ENCODE measurements around the gene DNAI1. TPM values are rescaled to one million over a fixed set of nuclear protein-coding genes. Genes with fewer than 3 reads are reported as not detected.

The DNAI1 gene
- polyA plus RNA-seq, 1 donor (not counting 4 experiments of a cell fraction or from before 2014, with no cell fraction given) = 0.08 TPM

DNA sequence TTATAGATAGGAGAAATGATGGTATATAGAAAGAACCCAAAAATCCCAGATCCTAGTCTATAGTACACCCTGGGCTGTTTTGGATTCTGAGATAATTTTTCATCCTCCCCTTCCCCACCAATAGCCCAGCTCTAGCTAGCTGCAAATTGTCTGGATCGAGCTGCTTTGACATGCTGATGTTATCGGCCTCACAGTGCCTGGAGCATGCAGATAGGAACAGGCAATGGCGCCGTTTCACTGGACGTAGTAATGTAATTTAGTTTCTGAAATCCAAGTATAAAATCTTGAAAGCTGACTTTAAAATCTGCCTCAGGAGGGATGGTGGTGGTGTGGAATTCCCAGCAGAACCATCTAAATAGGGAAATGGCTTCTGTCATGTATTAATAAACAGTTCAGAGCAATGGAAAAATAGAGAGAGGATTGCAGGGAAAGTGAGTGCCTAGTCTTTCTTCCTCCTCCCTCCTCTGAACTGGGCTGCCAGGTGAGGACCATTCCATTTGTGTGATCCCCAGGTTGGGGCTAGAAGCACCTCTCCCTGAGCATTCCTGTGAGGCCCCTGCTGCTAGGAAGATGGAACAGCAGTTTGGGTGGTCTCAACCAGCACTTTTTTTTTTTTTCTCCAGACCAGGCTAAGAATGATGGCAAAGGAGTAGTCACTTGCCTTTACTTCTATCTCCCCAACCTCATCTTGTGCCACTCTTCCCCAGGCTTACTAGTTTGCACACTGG is 32.1 kb upstream of the DNAI1 start:
- H3K27me3 ChIP-seq (ENCODE audit: control insufficient read depth, extremely low read depth, insufficient read depth, low read length) = no peaks in the 10 kb centered on the region
- no peak overlapping the region for H3K4me2 ChIP-seq (ENCODE audit: control insufficient read depth, extremely low read depth, insufficient read depth, low read depth, low read length)
- H3K79me2 ChIP-seq (ENCODE audit: control insufficient read depth, insufficient read depth, low read length) = no peaks in the 10 kb centered on the region
- peaks cover 0 to 8% of the 10 kb centered on the region in 2 experiments for H3K36me3 ChIP-seq (ENCODE audit: control insufficient read depth in 2 of 2, extremely low read depth in 1 of 2, insufficient read depth in 2 of 2, low read length in 2 of 2)
- no peak overlapping the region for H3K4me3 ChIP-seq (ENCODE audit: control insufficient read depth in 2 of 3, extremely low read depth in 1 of 3, insufficient read depth in 2 of 3, low read depth in 1 of 3, low read length in 3 of 3)
- no peak overlapping the region for H3K27ac ChIP-seq (ENCODE audit: control insufficient read depth, insufficient read depth, low read length)
- H3K9me3 ChIP-seq (ENCODE audit: control insufficient read depth, low read depth, low read length) = no peaks in the 10 kb centered on the region
- DNase-seq (ENCODE audit: low read depth, low spot score) = no peak
- peaks cover 8% of the 10 kb centered on the region for H4K20me1 ChIP-seq (ENCODE audit: control insufficient read depth, extremely low read depth, insufficient read depth, low read length)
- no peaks in the 10 kb centered on the region for H3K9me1 ChIP-seq (ENCODE audit: control insufficient read depth, extremely low read depth, insufficient read depth, low read length)
- FAIRE-seq = no peak
- peaks cover 3% of the 10 kb centered on the region for H3K4me1 ChIP-seq (ENCODE audit: control insufficient read depth, extremely low read depth, insufficient read depth, low read length)
- dilution Hi-C loops (cut with MboI; ENCODE audit: extremely low pct_ligation_motif_present, low sequenced_read_pairs) = no loop called here
- H2AFZ ChIP-seq (ENCODE audit: control insufficient read depth, low read length) = no peak overlapping the region
- TF ChIP-seq, protein P1, sequence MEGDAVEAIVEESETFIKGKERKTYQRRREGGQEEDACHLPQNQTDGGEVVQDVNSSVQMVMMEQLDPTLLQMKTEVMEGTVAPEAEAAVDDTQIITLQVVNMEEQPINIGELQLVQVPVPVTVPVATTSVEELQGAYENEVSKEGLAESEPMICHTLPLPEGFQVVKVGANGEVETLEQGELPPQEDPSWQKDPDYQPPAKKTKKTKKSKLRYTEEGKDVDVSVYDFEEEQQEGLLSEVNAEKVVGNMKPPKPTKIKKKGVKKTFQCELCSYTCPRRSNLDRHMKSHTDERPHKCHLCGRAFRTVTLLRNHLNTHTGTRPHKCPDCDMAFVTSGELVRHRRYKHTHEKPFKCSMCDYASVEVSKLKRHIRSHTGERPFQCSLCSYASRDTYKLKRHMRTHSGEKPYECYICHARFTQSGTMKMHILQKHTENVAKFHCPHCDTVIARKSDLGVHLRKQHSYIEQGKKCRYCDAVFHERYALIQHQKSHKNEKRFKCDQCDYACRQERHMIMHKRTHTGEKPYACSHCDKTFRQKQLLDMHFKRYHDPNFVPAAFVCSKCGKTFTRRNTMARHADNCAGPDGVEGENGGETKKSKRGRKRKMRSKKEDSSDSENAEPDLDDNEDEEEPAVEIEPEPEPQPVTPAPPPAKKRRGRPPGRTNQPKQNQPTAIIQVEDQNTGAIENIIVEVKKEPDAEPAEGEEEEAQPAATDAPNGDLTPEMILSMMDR (optimal IDR thresholded peaks at IDR 0.05 in 1 of 3, IDR thresholded peaks at IDR 0.05 in 1 of 3, conservative IDR thresholded peaks at IDR 0.05 in 1 of 3; ENCODE audit: extremely low read depth in 1 of 3, insufficient read depth in 2 of 3, low read length in 3 of 3) = no peak
- no peak for TF ChIP-seq EZH2 (IDR thresholded peaks at IDR 0.05; ENCODE audit: low read length)
- H3K9ac ChIP-seq (ENCODE audit: control insufficient read depth, extremely low read depth, insufficient read depth, low read length) = no peak overlapping the region

DNA sequence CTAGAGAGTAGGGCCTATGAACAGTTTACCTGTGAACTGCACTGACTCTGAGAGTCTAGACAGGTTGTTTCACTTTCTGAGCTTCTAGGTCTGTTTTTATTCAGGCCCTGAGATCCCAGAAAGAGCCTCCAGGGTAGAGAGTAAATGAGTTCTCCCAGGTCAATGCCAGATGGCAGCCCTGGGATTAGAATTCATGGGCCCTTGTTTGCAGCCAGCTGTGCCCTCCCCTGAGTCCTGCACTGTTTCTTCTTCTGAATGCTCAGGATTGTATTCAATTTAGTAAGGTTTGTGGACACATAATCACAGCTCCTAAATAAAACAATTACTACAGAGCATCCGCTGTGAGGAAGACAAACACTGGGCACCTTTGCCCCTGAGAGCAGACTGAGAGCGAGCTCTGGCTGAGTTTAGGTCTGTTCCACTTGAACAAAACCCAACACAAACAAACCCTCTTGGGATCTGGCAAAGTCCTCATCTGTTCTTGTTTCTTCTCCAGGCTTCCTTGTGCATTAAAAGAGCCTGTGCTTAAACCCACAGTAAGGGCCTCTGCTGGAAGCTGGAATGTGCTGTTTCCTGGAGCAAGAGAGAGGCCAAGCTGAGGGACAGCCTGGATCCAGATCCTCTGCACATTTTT is 30.2 kb upstream of the DNAI1 start:
- Histone ChIP-seq H3K27me3 (ENCODE audit: control insufficient read depth, extremely low read depth, insufficient read depth, low read length) (no peaks in the 10 kb centered on the region), H3K79me2 (ENCODE audit: control insufficient read depth, insufficient read depth, low read length) (no peaks in the 10 kb centered on the region), H3K4me1 (ENCODE audit: control insufficient read depth, extremely low read depth, insufficient read depth, low read length) (peaks cover 3% of the 10 kb centered on the region), H3K27ac (ENCODE audit: control insufficient read depth, insufficient read depth, low read length) (no peak overlapping the region), H2AFZ (ENCODE audit: control insufficient read depth, low read length) (no peak overlapping the region), H3K4me3 (ENCODE audit: control insufficient read depth in 2 of 3, extremely low read depth in 1 of 3, insufficient read depth in 2 of 3, low read depth in 1 of 3, low read length in 3 of 3) (no peak overlapping the region), H3K4me2 (ENCODE audit: control insufficient read depth, extremely low read depth, insufficient read depth, low read depth, low read length) (no peak overlapping the region), H4K20me1 (ENCODE audit: control insufficient read depth, extremely low read depth, insufficient read depth, low read length) (peaks cover 8% of the 10 kb centered on the region), H3K36me3 (ENCODE audit: control insufficient read depth in 2 of 2, extremely low read depth in 1 of 2, insufficient read depth in 2 of 2, low read length in 2 of 2) (peaks cover 0 to 8% of the 10 kb centered on the region in 2 experiments), H3K9me1 (ENCODE audit: control insufficient read depth, extremely low read depth, insufficient read depth, low read length) (no peaks in the 10 kb centered on the region), H3K9me3 (ENCODE audit: control insufficient read depth, low read depth, low read length) (no peaks in the 10 kb centered on the region), H3K9ac (ENCODE audit: control insufficient read depth, extremely low read depth, insufficient read depth, low read length) (no peak overlapping the region)
- TF ChIP-seq EZH2 (IDR thresholded peaks at IDR 0.05; ENCODE audit: low read length) = no peak
- TF ChIP-seq, protein P1 (optimal IDR thresholded peaks at IDR 0.05 in 1 of 3, IDR thresholded peaks at IDR 0.05 in 1 of 3, conservative IDR thresholded peaks at IDR 0.05 in 1 of 3; ENCODE audit: extremely low read depth in 1 of 3, insufficient read depth in 2 of 3, low read length in 3 of 3) = no peak
- DNase-seq (ENCODE audit: low read depth, low spot score) = no peak
- FAIRE-seq = no peak
- dilution Hi-C loops (cut with MboI; ENCODE audit: extremely low pct_ligation_motif_present, low sequenced_read_pairs) = no loop called here
